ENCODE results near the gene ARHGAP6.
A peak's percentile ranks its signal among the peaks of the same experiment; 100 is the strongest.

ARHGAP6 gene

GRCh38 chrX:11438767-11439166, 227.0 kb downstream of the ARHGAP6 start (continued):
- TF ChIP-seq CSRNP3 (CRISPR knock-in tag; IDR thresholded peaks at IDR 0.05) = no peak

DNA sequence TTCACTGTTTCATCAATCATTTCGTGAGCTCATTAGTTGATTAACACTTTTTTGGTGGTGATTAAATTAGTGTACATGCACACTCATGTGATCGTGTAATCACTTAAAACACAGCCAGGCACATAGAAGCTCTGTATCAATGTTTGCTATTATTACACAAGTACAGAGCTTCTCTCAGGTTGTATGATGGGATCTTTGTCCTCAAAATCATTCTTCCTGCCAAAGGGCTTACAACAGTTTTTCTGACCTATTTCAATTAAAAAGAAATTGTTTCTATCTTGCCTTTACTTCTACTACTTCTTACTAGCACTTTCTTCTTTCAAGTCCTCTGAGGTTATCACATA, 227.4 kb downstream of the ARHGAP6 start:
- no peak for TF ChIP-seq ZNF70 (CRISPR knock-in tag; IDR thresholded peaks at IDR 0.05)
- TF ChIP-seq ZFP30 (CRISPR knock-in tag; IDR thresholded peaks at IDR 0.05) = no peak
- no peak for ATAC-seq

GRCh38 chrX:11437642-11438379, 227.9 kb downstream of the ARHGAP6 start:
- ATAC-seq = peak; percentile 78
- no peak for TF ChIP-seq ZNF8 (CRISPR knock-in tag; IDR thresholded peaks at IDR 0.05)
- no peak for TF ChIP-seq CSRNP3 (CRISPR knock-in tag; IDR thresholded peaks at IDR 0.05)
- TF ChIP-seq, protein P1, sequence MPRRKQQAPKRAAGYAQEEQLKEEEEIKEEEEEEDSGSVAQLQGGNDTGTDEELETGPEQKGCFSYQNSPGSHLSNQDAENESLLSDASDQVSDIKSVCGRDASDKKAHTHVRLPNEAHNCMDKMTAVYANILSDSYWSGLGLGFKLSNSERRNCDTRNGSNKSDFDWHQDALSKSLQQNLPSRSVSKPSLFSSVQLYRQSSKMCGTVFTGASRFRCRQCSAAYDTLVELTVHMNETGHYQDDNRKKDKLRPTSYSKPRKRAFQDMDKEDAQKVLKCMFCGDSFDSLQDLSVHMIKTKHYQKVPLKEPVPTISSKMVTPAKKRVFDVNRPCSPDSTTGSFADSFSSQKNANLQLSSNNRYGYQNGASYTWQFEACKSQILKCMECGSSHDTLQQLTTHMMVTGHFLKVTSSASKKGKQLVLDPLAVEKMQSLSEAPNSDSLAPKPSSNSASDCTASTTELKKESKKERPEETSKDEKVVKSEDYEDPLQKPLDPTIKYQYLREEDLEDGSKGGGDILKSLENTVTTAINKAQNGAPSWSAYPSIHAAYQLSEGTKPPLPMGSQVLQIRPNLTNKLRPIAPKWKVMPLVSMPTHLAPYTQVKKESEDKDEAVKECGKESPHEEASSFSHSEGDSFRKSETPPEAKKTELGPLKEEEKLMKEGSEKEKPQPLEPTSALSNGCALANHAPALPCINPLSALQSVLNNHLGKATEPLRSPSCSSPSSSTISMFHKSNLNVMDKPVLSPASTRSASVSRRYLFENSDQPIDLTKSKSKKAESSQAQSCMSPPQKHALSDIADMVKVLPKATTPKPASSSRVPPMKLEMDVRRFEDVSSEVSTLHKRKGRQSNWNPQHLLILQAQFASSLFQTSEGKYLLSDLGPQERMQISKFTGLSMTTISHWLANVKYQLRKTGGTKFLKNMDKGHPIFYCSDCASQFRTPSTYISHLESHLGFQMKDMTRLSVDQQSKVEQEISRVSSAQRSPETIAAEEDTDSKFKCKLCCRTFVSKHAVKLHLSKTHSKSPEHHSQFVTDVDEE (CRISPR knock-in tag; IDR thresholded peaks at IDR 0.05) = no peak
- TF ChIP-seq, protein P2, sequence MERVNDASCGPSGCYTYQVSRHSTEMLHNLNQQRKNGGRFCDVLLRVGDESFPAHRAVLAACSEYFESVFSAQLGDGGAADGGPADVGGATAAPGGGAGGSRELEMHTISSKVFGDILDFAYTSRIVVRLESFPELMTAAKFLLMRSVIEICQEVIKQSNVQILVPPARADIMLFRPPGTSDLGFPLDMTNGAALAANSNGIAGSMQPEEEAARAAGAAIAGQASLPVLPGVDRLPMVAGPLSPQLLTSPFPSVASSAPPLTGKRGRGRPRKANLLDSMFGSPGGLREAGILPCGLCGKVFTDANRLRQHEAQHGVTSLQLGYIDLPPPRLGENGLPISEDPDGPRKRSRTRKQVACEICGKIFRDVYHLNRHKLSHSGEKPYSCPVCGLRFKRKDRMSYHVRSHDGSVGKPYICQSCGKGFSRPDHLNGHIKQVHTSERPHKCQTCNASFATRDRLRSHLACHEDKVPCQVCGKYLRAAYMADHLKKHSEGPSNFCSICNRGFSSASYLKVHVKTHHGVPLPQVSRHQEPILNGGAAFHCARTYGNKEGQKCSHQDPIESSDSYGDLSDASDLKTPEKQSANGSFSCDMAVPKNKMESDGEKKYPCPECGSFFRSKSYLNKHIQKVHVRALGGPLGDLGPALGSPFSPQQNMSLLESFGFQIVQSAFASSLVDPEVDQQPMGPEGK (CRISPR knock-in tag; IDR thresholded peaks at IDR 0.05; ENCODE audit: borderline replicate concordance) = no peak
- no peak for TF ChIP-seq GLIS3 (CRISPR knock-in tag; IDR thresholded peaks at IDR 0.05)
- TF ChIP-seq ZNF565 (CRISPR knock-in tag; conservative IDR thresholded peaks at IDR 0.05; ENCODE audit: low read depth) = no peak

DNA sequence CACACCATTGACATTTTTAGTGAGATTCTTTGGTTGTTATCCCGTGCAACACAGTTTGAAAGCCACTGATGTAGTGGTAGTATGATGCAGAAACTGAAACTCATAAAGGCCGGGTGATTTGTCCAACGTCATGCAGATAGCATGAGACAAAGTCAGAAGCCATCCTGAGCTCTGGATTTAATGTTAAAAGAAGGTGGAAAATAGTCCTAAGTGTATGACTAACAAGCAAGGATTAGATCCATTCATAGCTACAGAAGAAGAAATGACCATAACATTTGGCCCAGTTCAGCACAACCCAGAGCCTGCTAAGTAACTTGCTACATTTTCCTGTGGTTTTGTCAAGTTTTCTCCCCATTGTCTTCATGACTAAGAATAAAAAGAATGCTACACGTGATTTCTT, 230.2 kb downstream of the ARHGAP6 start:
- TF ChIP-seq ZC3H10 (CRISPR knock-in tag; IDR thresholded peaks at IDR 0.05) = no peak
- TF ChIP-seq ZNF565 (CRISPR knock-in tag; conservative IDR thresholded peaks at IDR 0.05; ENCODE audit: low read depth) = no peak
- no peak for TF ChIP-seq ESRRG (CRISPR knock-in tag; IDR thresholded peaks at IDR 0.05)
- TF ChIP-seq ISL1 (CRISPR knock-in tag; IDR thresholded peaks at IDR 0.05) = 0 out of 2 replicates have a peak, but pooled peaks have one; percentile 54
- no peak for TF ChIP-seq ZFP3 (CRISPR knock-in tag; IDR thresholded peaks at IDR 0.05)
- no peak for TF ChIP-seq ZNF8 (CRISPR knock-in tag; IDR thresholded peaks at IDR 0.05)
- TF ChIP-seq, protein P2 (CRISPR knock-in tag; IDR thresholded peaks at IDR 0.05; ENCODE audit: borderline replicate concordance) = no peak
- peak; percentile 81 for ATAC-seq

DNA sequence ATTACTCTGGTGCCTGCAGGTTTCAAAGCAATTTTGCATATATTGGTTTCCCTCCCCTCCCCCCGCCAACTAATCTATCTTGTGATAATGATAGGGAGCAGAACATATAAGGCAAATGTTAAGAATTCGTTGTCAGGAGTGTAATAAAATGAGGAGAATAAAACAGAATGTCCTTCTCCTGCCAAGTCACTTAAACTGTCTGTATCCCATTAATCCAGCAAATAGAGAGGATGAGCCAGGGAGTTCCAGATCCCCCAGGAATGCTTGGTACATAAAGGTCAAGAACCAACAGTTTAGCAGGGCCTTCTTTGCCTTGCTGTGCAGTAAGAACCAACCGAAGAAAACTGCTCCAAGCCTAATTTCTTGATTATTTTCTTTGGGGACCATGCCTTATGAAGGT, 231.1 kb downstream of the ARHGAP6 start:
- no peak for ATAC-seq
- TF ChIP-seq, protein P1 (CRISPR knock-in tag; IDR thresholded peaks at IDR 0.05) = no peak
- TF ChIP-seq ESRRG (CRISPR knock-in tag; IDR thresholded peaks at IDR 0.05) = no peak
- TF ChIP-seq ZNF8 (CRISPR knock-in tag; IDR thresholded peaks at IDR 0.05) = no peak
